ENCODE measurements around the gene INCA1.
A peak's percentile ranks its signal among the peaks of the same experiment; 100 is the strongest.

The INCA1 gene

DNA sequence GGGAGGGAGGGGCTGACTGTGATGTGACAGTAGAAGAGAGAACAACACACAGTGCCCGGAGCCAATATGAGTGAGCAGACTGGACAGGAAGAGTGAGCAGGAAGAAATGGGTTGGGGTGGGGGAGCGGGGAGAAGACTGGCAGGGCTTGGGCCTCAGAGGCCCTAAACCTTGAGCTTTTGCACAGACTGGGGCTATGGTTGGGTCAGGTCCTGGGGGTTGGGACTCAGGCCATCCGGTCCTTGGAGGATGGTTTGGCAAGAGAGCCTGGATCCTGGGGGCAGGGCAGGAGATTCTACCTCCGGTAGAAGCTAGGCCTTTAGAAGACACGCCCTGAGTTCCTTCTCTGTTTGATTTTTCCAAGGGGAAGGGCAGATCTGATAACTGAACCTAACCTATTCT, 10.9 kb downstream of the INCA1 start:
- Histone ChIP-seq H3K4me2 (ENCODE audit: low read length) (peak overlapping the region; percentile 91), H3K27me3 (ENCODE audit: control insufficient read depth, insufficient read depth, low read length) (no peaks in the 10 kb centered on the region), H3K4me1 (ENCODE audit: control insufficient read depth, insufficient read depth, low read length) (peaks cover 33% of the 10 kb centered on the region), H3K36me3 (ENCODE audit: insufficient read depth, low read length) (peaks cover 14% of the 10 kb centered on the region), H3K9ac (ENCODE audit: low read depth, low read length) (peak overlapping the region; percentile 86), H3K9me3 (replicated peaks; ENCODE audit: low read length) (no peaks in the 10 kb centered on the region), H3K4me3 (ENCODE audit: low read length) (peak overlapping the region; percentile 99)

DNA sequence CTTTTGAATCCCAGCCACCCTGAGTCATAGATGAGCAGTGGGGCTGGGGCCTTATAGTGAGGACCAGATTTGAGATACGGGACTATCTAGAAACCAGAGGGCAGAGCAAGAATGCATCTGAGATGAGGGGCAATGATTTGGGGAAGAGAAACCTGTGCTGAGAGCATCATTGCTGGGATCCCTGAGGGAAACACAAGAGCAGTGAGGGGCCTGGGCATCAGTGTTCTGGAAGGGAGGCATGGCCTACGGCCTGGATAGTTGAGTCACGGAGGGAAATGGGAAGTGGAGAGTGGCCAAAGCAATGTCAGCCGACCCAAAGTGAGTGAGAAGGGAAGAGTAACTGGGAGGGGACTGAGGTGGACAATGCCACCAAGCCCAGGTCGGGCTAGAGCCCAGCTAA, 15.0 kb downstream of the INCA1 start:
- H3K9ac ChIP-seq (ENCODE audit: low read depth, low read length) = no peak overlapping the region
- H3K27me3 ChIP-seq (ENCODE audit: control insufficient read depth, insufficient read depth, low read length) = no peaks in the 10 kb centered on the region
- H3K4me3 ChIP-seq (ENCODE audit: low read length) = no peak overlapping the region
- H3K4me1 ChIP-seq (ENCODE audit: control insufficient read depth, insufficient read depth, low read length) = peaks cover 21% of the 10 kb centered on the region
- no peaks in the 10 kb centered on the region for H3K9me3 ChIP-seq (replicated peaks; ENCODE audit: low read length)
- H3K4me2 ChIP-seq (ENCODE audit: low read length) = no peak overlapping the region
- H3K36me3 ChIP-seq (ENCODE audit: insufficient read depth, low read length) = peaks cover 48% of the 10 kb centered on the region

DNA sequence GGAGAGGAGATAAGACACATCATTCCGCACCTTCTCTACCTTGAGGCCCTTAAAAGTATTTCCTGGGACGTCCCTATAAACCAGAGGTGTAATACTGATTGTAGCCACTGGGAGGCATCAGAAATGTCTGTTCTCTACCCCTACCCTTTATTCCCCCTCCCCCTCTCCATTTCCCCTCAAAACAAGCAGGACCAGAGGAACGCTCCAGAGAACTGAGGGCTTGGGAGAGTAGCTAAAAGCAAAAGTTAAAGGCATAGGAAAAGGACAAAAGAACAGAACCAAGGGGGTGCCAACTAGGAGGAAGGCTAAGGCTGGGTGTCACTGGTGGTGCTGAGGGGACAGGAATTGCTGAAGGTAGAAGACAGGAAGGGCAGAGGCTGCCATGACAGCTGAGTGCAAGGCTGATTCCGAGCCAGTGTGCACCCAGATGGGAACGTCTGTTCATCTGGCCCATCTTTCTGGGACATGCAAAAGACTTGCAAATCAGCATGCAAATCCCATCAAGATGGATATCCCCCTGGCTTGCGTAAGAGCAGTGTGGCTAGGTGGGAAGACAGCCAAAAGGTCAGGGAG, 16.6 kb downstream of the INCA1 start:
- peaks cover 9% of the 10 kb centered on the region for H3K4me1 ChIP-seq (ENCODE audit: control insufficient read depth, insufficient read depth, low read length)
- H3K27me3 ChIP-seq (ENCODE audit: control insufficient read depth, insufficient read depth, low read length) = no peaks in the 10 kb centered on the region
- peaks cover 57% of the 10 kb centered on the region for H3K36me3 ChIP-seq (ENCODE audit: insufficient read depth, low read length)
- no peak overlapping the region for H3K4me2 ChIP-seq (ENCODE audit: low read length)
- H3K9me3 ChIP-seq (replicated peaks; ENCODE audit: low read length) = no peaks in the 10 kb centered on the region
- H3K4me3 ChIP-seq (ENCODE audit: low read length) = no peak overlapping the region
- H3K9ac ChIP-seq (ENCODE audit: low read depth, low read length) = no peak overlapping the region

GRCh38 chr17:4978726-4979125, 18.6 kb downstream of the INCA1 start:
- H3K9ac ChIP-seq (ENCODE audit: low read depth, low read length) = no peak overlapping the region
- H3K27me3 ChIP-seq (ENCODE audit: control insufficient read depth, insufficient read depth, low read length) = no peaks in the 10 kb centered on the region
- H3K4me1 ChIP-seq (ENCODE audit: control insufficient read depth, insufficient read depth, low read length) = peaks cover 8% of the 10 kb centered on the region
- H3K9me3 ChIP-seq (replicated peaks; ENCODE audit: low read length) = no peaks in the 10 kb centered on the region
- no peak overlapping the region for H3K4me2 ChIP-seq (ENCODE audit: low read length)
- H3K4me3 ChIP-seq (ENCODE audit: low read length) = no peak overlapping the region
- peaks cover 73% of the 10 kb centered on the region for H3K36me3 ChIP-seq (ENCODE audit: insufficient read depth, low read length)

DNA sequence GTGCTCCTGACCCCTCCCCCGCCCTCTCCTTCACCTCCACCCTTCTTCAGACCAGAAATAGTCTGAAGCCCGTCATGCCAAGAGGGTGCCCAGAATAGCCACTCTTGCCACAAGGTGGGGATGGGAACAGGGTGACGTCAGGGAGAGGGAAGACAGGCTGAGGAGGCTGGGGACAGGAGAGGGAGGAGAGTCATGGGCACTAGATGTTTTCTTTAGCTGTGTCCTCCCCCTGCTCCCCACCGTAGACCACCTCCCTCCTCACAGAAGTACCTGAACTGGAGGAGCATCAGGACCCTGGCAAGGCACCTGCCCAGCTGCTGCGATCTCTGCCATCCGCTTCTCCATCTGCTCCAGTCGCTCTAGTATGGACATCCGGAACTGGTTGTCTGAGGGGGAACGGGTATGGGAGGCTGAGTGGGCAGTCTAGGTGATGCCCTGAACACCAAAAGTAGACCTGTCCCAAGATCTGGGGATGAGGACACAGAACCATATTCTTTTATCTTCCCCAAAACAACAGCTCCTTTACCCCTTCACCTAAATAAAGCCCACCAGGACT, 23.1 kb downstream of the INCA1 start:
- Histone ChIP-seq H3K27me3 (ENCODE audit: control insufficient read depth, insufficient read depth, low read length) (no peaks in the 10 kb centered on the region), H3K4me1 (ENCODE audit: control insufficient read depth, insufficient read depth, low read length) (peaks cover 11% of the 10 kb centered on the region), H3K9ac (ENCODE audit: low read depth, low read length) (no peak overlapping the region), H3K4me2 (ENCODE audit: low read length) (no peak overlapping the region), H3K4me3 (ENCODE audit: low read length) (no peak overlapping the region), H3K9me3 (replicated peaks; ENCODE audit: low read length) (no peaks in the 10 kb centered on the region), H3K36me3 (ENCODE audit: insufficient read depth, low read length) (peaks cover 78% of the 10 kb centered on the region)

DNA sequence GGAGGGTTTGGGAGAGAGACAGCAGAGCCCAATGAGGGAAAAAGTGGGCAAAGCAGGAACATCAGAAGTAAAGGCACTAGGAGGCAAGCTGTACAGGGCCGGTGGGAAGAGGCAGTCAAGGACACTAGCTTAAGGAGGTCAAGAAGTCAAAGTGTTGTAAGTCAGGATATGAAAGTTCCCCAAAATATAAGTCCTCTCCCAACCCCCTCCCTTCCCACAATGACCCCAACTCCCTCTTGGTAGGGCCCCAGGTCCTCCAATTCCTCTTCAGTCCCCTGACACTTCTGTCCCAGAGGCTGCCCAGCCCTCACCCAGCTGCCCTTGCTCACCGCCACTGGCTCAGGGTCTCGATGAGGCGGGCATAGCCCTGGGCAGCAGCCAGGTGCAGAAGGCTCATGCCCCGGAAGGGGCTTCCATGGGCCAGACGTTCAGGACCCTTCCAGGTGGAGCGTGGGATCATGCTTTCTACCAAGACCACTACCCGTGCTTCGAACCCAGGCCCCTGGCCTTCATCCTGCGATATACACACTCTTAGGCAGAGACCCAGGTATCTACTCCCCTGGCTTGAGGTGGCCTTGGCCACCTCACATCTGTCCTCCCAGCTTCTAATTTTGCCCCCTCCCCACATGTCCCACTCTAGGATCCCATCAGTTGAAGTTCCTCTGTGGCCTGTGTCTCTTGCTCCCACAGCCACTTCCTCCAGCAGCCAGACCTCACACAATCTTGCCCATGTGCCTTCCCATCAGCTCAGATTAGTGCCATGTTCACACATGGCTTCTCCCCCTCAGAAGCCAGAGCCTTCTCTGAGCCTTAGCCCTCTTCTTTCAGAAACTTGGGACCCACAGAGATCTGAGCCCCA, 23.8 kb downstream of the INCA1 start:
- Histone ChIP-seq H3K36me3 (ENCODE audit: insufficient read depth, low read length) (peaks cover 72% of the 10 kb centered on the region), H3K9ac (ENCODE audit: low read depth, low read length) (no peak overlapping the region), H3K4me3 (ENCODE audit: low read length) (no peak overlapping the region), H3K9me3 (replicated peaks; ENCODE audit: low read length) (no peaks in the 10 kb centered on the region), H3K4me1 (ENCODE audit: control insufficient read depth, insufficient read depth, low read length) (peaks cover 18% of the 10 kb centered on the region), H3K27me3 (ENCODE audit: control insufficient read depth, insufficient read depth, low read length) (no peaks in the 10 kb centered on the region), H3K4me2 (ENCODE audit: low read length) (no peak overlapping the region)

DNA sequence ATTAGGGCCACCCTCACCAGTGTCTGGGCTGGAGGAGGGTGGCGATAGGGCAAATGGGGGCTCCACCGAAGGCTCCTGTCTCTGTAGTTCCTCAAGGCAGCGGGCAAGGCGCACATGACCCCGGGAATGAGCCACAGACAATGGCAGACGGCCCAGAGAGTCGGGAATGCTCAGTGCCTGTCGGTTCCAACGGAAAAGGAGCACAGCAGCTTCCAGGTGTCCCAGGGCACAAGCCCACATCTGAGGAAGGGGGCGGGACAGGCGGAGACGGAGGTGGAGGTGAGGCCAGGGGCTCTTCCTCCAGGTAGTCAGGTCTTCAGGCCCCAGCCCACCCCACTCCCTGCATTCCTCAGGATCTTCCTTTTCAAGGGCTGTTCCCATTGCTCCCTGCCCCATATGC, 24.6 kb downstream of the INCA1 start:
- no peak overlapping the region for H3K4me2 ChIP-seq (ENCODE audit: low read length)
- no peaks in the 10 kb centered on the region for H3K27me3 ChIP-seq (ENCODE audit: control insufficient read depth, insufficient read depth, low read length)
- peaks cover 65% of the 10 kb centered on the region for H3K36me3 ChIP-seq (ENCODE audit: insufficient read depth, low read length)
- H3K4me3 ChIP-seq (ENCODE audit: low read length) = no peak overlapping the region
- H3K9ac ChIP-seq (ENCODE audit: low read depth, low read length) = no peak overlapping the region
- H3K4me1 ChIP-seq (ENCODE audit: control insufficient read depth, insufficient read depth, low read length) = peaks cover 24% of the 10 kb centered on the region
- no peaks in the 10 kb centered on the region for H3K9me3 ChIP-seq (replicated peaks; ENCODE audit: low read length)

- Histone ChIP-seq H3K9me3 (replicated peaks; ENCODE audit: low read length) (no peaks in the 10 kb centered on the region), H3K36me3 (ENCODE audit: insufficient read depth, low read length) (peaks cover 61% of the 10 kb centered on the region), H3K4me3 (ENCODE audit: low read length) (no peak overlapping the region), H3K27me3 (ENCODE audit: control insufficient read depth, insufficient read depth, low read length) (no peaks in the 10 kb centered on the region), H3K4me2 (ENCODE audit: low read length) (no peak overlapping the region), H3K4me1 (ENCODE audit: control insufficient read depth, insufficient read depth, low read length) (peaks cover 24% of the 10 kb centered on the region), H3K9ac (ENCODE audit: low read depth, low read length) (no peak overlapping the region)
Observed at GRCh38 chr17:4972322-4972721, 25.0 kb downstream of the INCA1 start.

- no peak overlapping the region for H3K4me2 ChIP-seq (ENCODE audit: low read length)
- no peak overlapping the region for H3K4me3 ChIP-seq (ENCODE audit: low read length)
- no peaks in the 10 kb centered on the region for H3K27me3 ChIP-seq (ENCODE audit: control insufficient read depth, insufficient read depth, low read length)
- H3K4me1 ChIP-seq (ENCODE audit: control insufficient read depth, insufficient read depth, low read length) = peaks cover 24% of the 10 kb centered on the region
- H3K9ac ChIP-seq (ENCODE audit: low read depth, low read length) = no peak overlapping the region
- H3K9me3 ChIP-seq (replicated peaks; ENCODE audit: low read length) = no peaks in the 10 kb centered on the region
- peaks cover 56% of the 10 kb centered on the region for H3K36me3 ChIP-seq (ENCODE audit: insufficient read depth, low read length)
Observed at GRCh38 chr17:4971826-4972225, 25.5 kb downstream of the INCA1 start.

DNA sequence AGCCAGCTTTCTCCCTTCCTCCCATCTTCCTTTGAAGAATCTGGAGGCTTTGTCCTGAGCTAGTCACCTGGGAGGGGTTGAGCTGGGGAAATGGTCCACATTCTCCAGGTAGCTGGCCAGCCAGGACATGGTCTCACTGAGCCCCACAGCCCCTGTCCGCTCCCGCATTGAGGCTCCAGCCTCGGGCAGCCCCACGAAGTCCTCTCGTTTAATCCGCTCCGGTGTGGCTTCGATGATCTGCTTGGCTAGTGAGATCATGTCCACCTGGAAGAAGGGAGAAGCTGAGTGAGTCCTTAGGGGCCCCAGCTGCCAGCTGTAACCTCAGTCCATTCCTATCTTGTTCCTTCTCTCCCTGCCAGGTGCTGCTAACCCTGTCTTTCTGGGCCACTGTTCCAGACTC, 27.0 kb downstream of the INCA1 start:
- peaks cover 50% of the 10 kb centered on the region for H3K36me3 ChIP-seq (ENCODE audit: insufficient read depth, low read length)
- H3K4me3 ChIP-seq (ENCODE audit: low read length) = no peak overlapping the region
- no peaks in the 10 kb centered on the region for H3K9me3 ChIP-seq (replicated peaks; ENCODE audit: low read length)
- peaks cover 31% of the 10 kb centered on the region for H3K4me1 ChIP-seq (ENCODE audit: control insufficient read depth, insufficient read depth, low read length)
- H3K27me3 ChIP-seq (ENCODE audit: control insufficient read depth, insufficient read depth, low read length) = no peaks in the 10 kb centered on the region
- H3K9ac ChIP-seq (ENCODE audit: low read depth, low read length) = no peak overlapping the region
- no peak overlapping the region for H3K4me2 ChIP-seq (ENCODE audit: low read length)

- peak overlapping the region; percentile 87 for H3K4me3 ChIP-seq (ENCODE audit: low read length)
- H3K27me3 ChIP-seq (ENCODE audit: control insufficient read depth, insufficient read depth, low read length) = no peaks in the 10 kb centered on the region
- peak overlapping the region; percentile 95 for H3K9ac ChIP-seq (ENCODE audit: low read depth, low read length)
- peak overlapping the region; percentile 99 for H3K4me2 ChIP-seq (ENCODE audit: low read length)
- H3K9me3 ChIP-seq (replicated peaks; ENCODE audit: low read length) = no peaks in the 10 kb centered on the region
- H3K36me3 ChIP-seq (ENCODE audit: insufficient read depth, low read length) = peaks cover 49% of the 10 kb centered on the region
- peaks cover 31% of the 10 kb centered on the region for H3K4me1 ChIP-seq (ENCODE audit: control insufficient read depth, insufficient read depth, low read length)
Observed at GRCh38 chr17:4969551-4970173, 27.7 kb downstream of the INCA1 start.
